K562 (cell line): ENCODE measurements around the gene DAB1. TPM values are rescaled to one million over a fixed set of nuclear protein-coding genes. Genes with fewer than 3 reads are reported as not detected.

Source experiments
- ATAC-seq: fragments of 200-7000 bp; cut with Tn5 transposase; 3 replicates; pipeline ENCODE4 v1.9.1; 2020; ENCODE audit warnings: moderate library complexity
- BruUV-seq: library from RNA; stranded (reverse); fragments of 400-500 nt; replicated peaks from 2 replicates; lab custom pipeline; 2021; lab: Mats Ljungman, UMichigan
- CTCF ChIA-PET: fragments of 300-600 bp; formaldehyde crosslinking; extraction: SDS; loops from one replicate; lab custom pipeline; 2021; ENCODE audit warnings: low intra/inter-chr PET ratio; lab: Yijun Ruan, JAX
- POLR2A ChIA-PET: fragments of 300-600, 350-650 bp; sonication (Branson Sonifier 250); formaldehyde crosslinking; extraction: SDS; loops from one replicate; lab custom pipeline; 2021; ENCODE audit warnings: antibody characterized with exemption, inconsistent platforms; lab: Yijun Ruan, JAX
- DNase-seq, 4 experiments: peaks; one replicate each; pipeline versions ENCODE4 v3.0.0 to v3.0.0-alpha.2; 2011 to 2018; ENCODE audit warnings: low spot score in 3 of 4, mixed read lengths in 3 of 4; ENCODE audit errors: extremely low read depth in 1 of 4
- FAIRE-seq: peaks from 2 replicates; lab custom pipeline; 2011; peaks lifted over from hg19 to GRCh38; lab: Jason Lieb, UNC
- H2AFZ ChIP-seq: 2 replicates; pipeline ENCODE4 v1.6.0; 2011; ENCODE audit warnings: low read depth, low read length, control low read depth, inconsistent platforms
- H3K27ac ChIP-seq: fragments of 200-600 bp; 3 replicates; pipeline ENCODE4 v1.8.0; 2011; ENCODE audit warnings: low read depth, mild to moderate bottlenecking, control low read depth, inconsistent platforms, low read length, moderate library complexity, mixed read lengths; ENCODE audit errors: extremely low read depth
- H3K27me3 ChIP-seq, 2 experiments: fragments of 300-600 bp in 1 of 2; 2 replicates in 1 of 2; 3 replicates in 1 of 2; pipeline versions ENCODE4 v1.6.0 to v1.8.0; 2011; ENCODE audit warnings: inconsistent platforms in 2 of 2, low read length in 2 of 2, mild to moderate bottlenecking in 1 of 2, mixed read lengths in 1 of 2, moderate library complexity in 1 of 2; ENCODE audit not compliant: control insufficient read depth in 2 of 2, insufficient read depth in 2 of 2
- H3K36me3 ChIP-seq: fragments of 300-600 bp; 3 replicates; pipeline ENCODE4 v1.8.0; 2011; ENCODE audit warnings: mild to moderate bottlenecking, low read length, inconsistent platforms; ENCODE audit not compliant: control insufficient read depth, insufficient read depth
- H3K4me1 ChIP-seq, 2 experiments: fragments of 200-600 bp in 1 of 2; replicated peaks in 1 of 2; 2 replicates in 1 of 2; 3 replicates in 1 of 2; pipeline versions ENCODE4 v1.5.1 to v1.8.0; 2011; ENCODE audit warnings: inconsistent platforms in 2 of 2, low read length in 2 of 2, mild to moderate bottlenecking in 1 of 2, mixed read lengths in 1 of 2, moderate library complexity in 1 of 2; ENCODE audit not compliant: control insufficient read depth in 2 of 2, insufficient read depth in 2 of 2
- H3K4me2 ChIP-seq: 2 replicates; pipeline ENCODE4 v1.6.1; 2011; ENCODE audit warnings: low read length, control low read depth, inconsistent platforms, mixed read lengths; ENCODE audit not compliant: insufficient read depth
- H3K4me3 ChIP-seq: fragments of 200-600 bp; sonication (generic), shearing (Covaris generic); 2 replicates; pipeline ENCODE4 v1.5.1; 2016; ENCODE audit warnings: control low read depth, inconsistent platforms
- H3K79me2 ChIP-seq: fragments of 200-600 bp; 3 replicates; pipeline ENCODE4 v1.8.0; 2011; ENCODE audit warnings: low read length, inconsistent platforms; ENCODE audit not compliant: control insufficient read depth, insufficient read depth
- H3K9ac ChIP-seq, 2 experiments: 2 replicates each; pipeline versions ENCODE4 v1.6.0 to v1.6.1; 2011; ENCODE audit warnings: low read depth in 2 of 2, low read length in 2 of 2, control low read depth in 1 of 2, inconsistent platforms in 1 of 2, mild to moderate bottlenecking in 1 of 2, mixed read lengths in 1 of 2; ENCODE audit not compliant: insufficient read depth in 1 of 2
- H3K9me1 ChIP-seq: one replicate; pipeline ENCODE4 v1.6.0; 2011; ENCODE audit warnings: inconsistent platforms, mild to moderate bottlenecking, low read length, moderate library complexity; ENCODE audit not compliant: control insufficient read depth, insufficient read depth
- H3K9me3 ChIP-seq: replicated peaks from 2 replicates; pipeline ENCODE4 v1.5.1; 2011; ENCODE audit warnings: low read depth, low read length, inconsistent platforms; ENCODE audit not compliant: control insufficient read depth, insufficient read depth
- H4K20me1 ChIP-seq: replicated peaks from 2 replicates; pipeline ENCODE4 v1.6.1; 2011; ENCODE audit warnings: low read length, inconsistent platforms, mixed read lengths; ENCODE audit not compliant: control insufficient read depth, insufficient read depth
- HEY1 ChIP-seq: fragments of 250-450 bp; sonication (Bioruptor Pico); IDR thresholded peaks from 2 replicates; pipeline ENCODE4 v1.5.0; 2020; ENCODE audit warnings: mild to moderate bottlenecking, moderate library complexity, borderline replicate concordance
- KLF13 ChIP-seq: fragments of 450-650 bp; IDR thresholded peaks from 2 replicates; pipeline ENCODE4 v1.6.1; 2016; ENCODE audit warnings: missing genetic modification characterization, low read depth, mild to moderate bottlenecking, missing compliant biosample characterization, moderate library complexity, borderline replicate concordance
- MECOM ChIP-seq: fragments of 250-450 bp; sonication (Bioruptor Pico); IDR thresholded peaks from 2 replicates; pipeline ENCODE4 v1.8.0; 2022; ENCODE audit warnings: inconsistent platforms
- NFRKB ChIP-seq: fragments of 450-650 bp; IDR thresholded peaks from 2 replicates; pipeline ENCODE4 v1.6.1; 2016; ENCODE audit warnings: low read depth
- PTRF ChIP-seq: fragments of 450-650 bp; IDR thresholded peaks from 2 replicates; pipeline ENCODE4 v1.6.1; 2016; ENCODE audit warnings: mild to moderate bottlenecking, missing genetic modification characterization, missing compliant biosample characterization
- SETDB1 ChIP-seq: IDR thresholded peaks from one replicate; pipeline ENCODE4 v1.6.1; 2012; ENCODE audit warnings: low read length, control low read depth, inconsistent platforms
- SIN3B ChIP-seq: fragments of 450-650 bp; IDR thresholded peaks from 2 replicates; pipeline ENCODE4 v1.6.1; 2017; ENCODE audit warnings: low read depth, mild to moderate bottlenecking, moderate library complexity
- SNRNP70 ChIP-seq: fragments of 200-400 bp; formaldehyde crosslinking; optimal IDR thresholded peaks from 2 replicates; pipeline ENCODE3; 2017; ENCODE audit warnings: low read depth, low read length
- STAG1 ChIP-seq: sonication (generic); formaldehyde crosslinking; IDR thresholded peaks from 2 replicates; pipeline ENCODE4 v1.5.0; 2020; ENCODE audit warnings: missing genetic modification reagents, borderline replicate concordance
- STAT5A ChIP-seq: IDR thresholded peaks from 2 replicates; pipeline ENCODE4 v1.6.1; 2012; ENCODE audit warnings: low read length, inconsistent platforms, borderline replicate concordance
- TAF7 ChIP-seq: fragments of 450-650 bp; IDR thresholded peaks from 2 replicates; pipeline ENCODE4 v1.6.1; 2016; ENCODE audit warnings: missing genetic modification characterization, missing compliant biosample characterization
- TRIM25 ChIP-seq: fragments of 450-650 bp; IDR thresholded peaks from 2 replicates; pipeline ENCODE4 v1.7.0; 2016; ENCODE audit warnings: borderline replicate concordance
- ZNF124 ChIP-seq: sonication (generic); formaldehyde crosslinking; IDR thresholded peaks from 2 replicates; pipeline ENCODE4 v1.8.1; 2022; ENCODE audit warnings: missing genetic modification reagents
- ZNF184 ChIP-seq: sonication (generic); formaldehyde crosslinking; IDR thresholded peaks from 2 replicates; pipeline ENCODE4 v1.5.0; 2020; ENCODE audit warnings: missing genetic modification reagents
- ZNF75A ChIP-seq: fragments of 450-650 bp; formaldehyde crosslinking; IDR thresholded peaks from 2 replicates; pipeline ENCODE4 v1.4.0; 2020; ENCODE audit warnings: mild to moderate bottlenecking
- WGBS: fragments of 100-300 bp; shearing (Covaris generic); methylation state at CpG from one replicate; pipeline ENCODE4 v1.1.6; 2016; ENCODE audit warnings: low coverage, mixed read lengths; ENCODE audit not compliant: insufficient coverage; ENCODE audit errors: missing lambda C conversion rate; 5-methylcytosine and 5-hydroxymethylcytosine counted together
- in situ Hi-C: fragments of 300-500 bp; cut with MboI; formaldehyde crosslinking; loops from 4 replicates; pipeline ENCODE4 v1.15.0; 2018; ENCODE audit warnings: inconsistent platforms, mixed read lengths
- intact Hi-C: fragments of 100-400 bp; cut with micrococcal nuclease; formaldehyde crosslinking; loops from 2 replicates; pipeline ENCODE4 v1.14.2; 2022
- polyA plus RNA-seq, 8 experiments: library from polyadenylated mRNA; depleted of rRNA in 4 of 8; stranded (reverse) in 5 of 8; unstranded in 3 of 8; fragments of >200 nt; fragmentation: Nextera tagmentation in 2 of 8; fragmentation: Illumina TruSeq in 1 of 8; extraction: Ambion mirVana in 2 of 8; extraction: Trizol in 1 of 8; gene quantifications; 2 replicates each; pipeline versions ENCODE4 v1.2.1 to v1.2.3, GENCODE V29; 2011 to 2014; ENCODE audit warnings: inconsistent platforms in 1 of 8, missing spikeins in 1 of 8
- total RNA-seq, 7 experiments: library from RNA; depleted of rRNA in 6 of 7; stranded (reverse); fragments of >200 nt in 6 of 7; fragmentation: Illumina TruSeq in 2 of 7; extraction: Trizol in 2 of 7; gene quantifications; 2 replicates each; pipeline versions ENCODE4 v1.2.1 to v1.2.3, GENCODE V29; 2011 to 2021; ENCODE audit warnings: low replicate concordance in 1 of 7

DAB1 gene
- total and polyA plus RNA-seq, 9 of the 15 experiments (the other 6 are each of a cell fraction or from before 2014, with no cell fraction given), result not detected

GRCh38 chr1:56965191-56965590, 458.7 kb downstream of the DAB1 start:
- no peaks in the 10 kb centered on the region for H3K4me1 ChIP-seq
- FAIRE-seq, result no peak
- no peak overlapping the region for H2AFZ ChIP-seq
- BruUV-seq, result no TSS peak
- POLR2A ChIA-PET, result no interaction called here
- no peaks in the 10 kb centered on the region for H3K9me3 ChIP-seq
- in situ Hi-C loops (loop anchor here (10.0 kb wide), 1 partner anchor 140 kb away; no protein-coding TSS in a partner anchor), intact Hi-C loops (no loop called here)
- H3K27ac ChIP-seq, result no peak overlapping the region
- CTCF ChIA-PET, result no interaction called here
- no peak overlapping the region for H3K4me2 ChIP-seq
- no peaks in the 10 kb centered on the region for H3K79me2 ChIP-seq
- TF ChIP-seq ZNF184 (CRISPR knock-in tag) (no peak), HEY1 (CRISPR knock-in tag) (no peak), SETDB1 (no peak), MECOM (CRISPR knock-in tag) (no peak), ZNF75A (CRISPR knock-in tag) (no peak)
- no peak for DNase-seq
- H3K36me3 ChIP-seq, result no peaks in the 10 kb centered on the region
- WGBS, result 0% methylated on average over 3 of the region's 3 CpGs
- peaks cover 0 to 8% of the 10 kb centered on the region in 2 experiments; a peak in 2 of 5 replicates for H3K27me3 ChIP-seq
- H4K20me1 ChIP-seq, result no peaks in the 10 kb centered on the region
- no peak overlapping the region for H3K4me3 ChIP-seq
- H3K9ac ChIP-seq, result no peak overlapping the region
- no peak for ATAC-seq
- H3K9me1 ChIP-seq, result no peaks in the 10 kb centered on the region

GRCh38 chr1:56964349-56965017, 459.4 kb downstream of the DAB1 start:
- H3K4me1 ChIP-seq, result no peaks in the 10 kb centered on the region
- no peak for FAIRE-seq
- WGBS, result 8% methylated on average over 9 of the region's 9 CpGs
- TF ChIP-seq STAG1 (CRISPR knock-in tag) (no peak), TAF7 (no peak), STAT5A (no peak), PTRF (no peak), NFRKB (no peak), KLF13 (tag) (no peak), ZNF124 (CRISPR knock-in tag) (no peak), SIN3B (no peak), TRIM25 (no peak), SNRNP70 (no peak)

More at GRCh38 chr1:56964349-56965017, 459.4 kb downstream of the DAB1 start:
- H3K79me2 ChIP-seq, result no peaks in the 10 kb centered on the region
- no peak overlapping the region for H3K9ac ChIP-seq
- no peak for ATAC-seq
- H3K9me3 ChIP-seq, result no peaks in the 10 kb centered on the region
- H3K27me3 ChIP-seq, result peaks cover 0 to 8% of the 10 kb centered on the region in 2 experiments; a peak in 2 of 5 replicates
- H3K4me3 ChIP-seq, result no peak overlapping the region
- ChIA-PET POLR2A (no interaction called here), CTCF (no interaction called here)
- BruUV-seq, result no TSS peak
- intact Hi-C loops (no loop called here), in situ Hi-C loops (loop anchor here (10.0 kb wide), 1 partner anchor 140 kb away; no protein-coding TSS in a partner anchor)
- no peak overlapping the region for H3K4me2 ChIP-seq
- no peaks in the 10 kb centered on the region for H4K20me1 ChIP-seq
- H3K36me3 ChIP-seq, result no peaks in the 10 kb centered on the region
- DNase-seq, result no peak
- no peak overlapping the region for H3K27ac ChIP-seq
- no peak overlapping the region for H2AFZ ChIP-seq
- no peaks in the 10 kb centered on the region for H3K9me1 ChIP-seq
